Measurements from ENCODE around the gene GHR.

Gene GHR

DNA sequence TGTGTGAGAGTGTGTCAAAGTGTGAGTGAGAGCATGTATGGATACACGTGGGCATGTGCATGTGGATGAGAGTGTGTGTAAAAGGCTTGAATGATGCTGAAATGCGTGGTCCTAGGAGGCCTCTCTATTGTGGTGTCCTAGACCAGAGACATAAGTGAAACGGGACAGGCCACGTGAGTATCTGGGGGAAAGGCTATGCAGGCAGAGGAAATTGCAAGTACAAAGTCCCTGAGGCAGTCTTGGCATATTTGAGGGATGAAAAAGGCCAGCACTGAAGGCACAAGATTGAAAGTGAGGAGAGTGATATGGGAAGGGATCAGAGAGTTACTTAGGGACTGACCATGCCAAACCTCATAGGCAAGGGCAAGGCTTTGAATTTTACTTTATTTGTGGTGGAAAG, 266.2 kb downstream of the GHR start:
- no peak for ATAC-seq
- TF ChIP-seq, protein P1, sequence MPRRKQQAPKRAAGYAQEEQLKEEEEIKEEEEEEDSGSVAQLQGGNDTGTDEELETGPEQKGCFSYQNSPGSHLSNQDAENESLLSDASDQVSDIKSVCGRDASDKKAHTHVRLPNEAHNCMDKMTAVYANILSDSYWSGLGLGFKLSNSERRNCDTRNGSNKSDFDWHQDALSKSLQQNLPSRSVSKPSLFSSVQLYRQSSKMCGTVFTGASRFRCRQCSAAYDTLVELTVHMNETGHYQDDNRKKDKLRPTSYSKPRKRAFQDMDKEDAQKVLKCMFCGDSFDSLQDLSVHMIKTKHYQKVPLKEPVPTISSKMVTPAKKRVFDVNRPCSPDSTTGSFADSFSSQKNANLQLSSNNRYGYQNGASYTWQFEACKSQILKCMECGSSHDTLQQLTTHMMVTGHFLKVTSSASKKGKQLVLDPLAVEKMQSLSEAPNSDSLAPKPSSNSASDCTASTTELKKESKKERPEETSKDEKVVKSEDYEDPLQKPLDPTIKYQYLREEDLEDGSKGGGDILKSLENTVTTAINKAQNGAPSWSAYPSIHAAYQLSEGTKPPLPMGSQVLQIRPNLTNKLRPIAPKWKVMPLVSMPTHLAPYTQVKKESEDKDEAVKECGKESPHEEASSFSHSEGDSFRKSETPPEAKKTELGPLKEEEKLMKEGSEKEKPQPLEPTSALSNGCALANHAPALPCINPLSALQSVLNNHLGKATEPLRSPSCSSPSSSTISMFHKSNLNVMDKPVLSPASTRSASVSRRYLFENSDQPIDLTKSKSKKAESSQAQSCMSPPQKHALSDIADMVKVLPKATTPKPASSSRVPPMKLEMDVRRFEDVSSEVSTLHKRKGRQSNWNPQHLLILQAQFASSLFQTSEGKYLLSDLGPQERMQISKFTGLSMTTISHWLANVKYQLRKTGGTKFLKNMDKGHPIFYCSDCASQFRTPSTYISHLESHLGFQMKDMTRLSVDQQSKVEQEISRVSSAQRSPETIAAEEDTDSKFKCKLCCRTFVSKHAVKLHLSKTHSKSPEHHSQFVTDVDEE (CRISPR knock-in tag; IDR thresholded peaks at IDR 0.05) = no peak
- TF ChIP-seq, protein P2, sequence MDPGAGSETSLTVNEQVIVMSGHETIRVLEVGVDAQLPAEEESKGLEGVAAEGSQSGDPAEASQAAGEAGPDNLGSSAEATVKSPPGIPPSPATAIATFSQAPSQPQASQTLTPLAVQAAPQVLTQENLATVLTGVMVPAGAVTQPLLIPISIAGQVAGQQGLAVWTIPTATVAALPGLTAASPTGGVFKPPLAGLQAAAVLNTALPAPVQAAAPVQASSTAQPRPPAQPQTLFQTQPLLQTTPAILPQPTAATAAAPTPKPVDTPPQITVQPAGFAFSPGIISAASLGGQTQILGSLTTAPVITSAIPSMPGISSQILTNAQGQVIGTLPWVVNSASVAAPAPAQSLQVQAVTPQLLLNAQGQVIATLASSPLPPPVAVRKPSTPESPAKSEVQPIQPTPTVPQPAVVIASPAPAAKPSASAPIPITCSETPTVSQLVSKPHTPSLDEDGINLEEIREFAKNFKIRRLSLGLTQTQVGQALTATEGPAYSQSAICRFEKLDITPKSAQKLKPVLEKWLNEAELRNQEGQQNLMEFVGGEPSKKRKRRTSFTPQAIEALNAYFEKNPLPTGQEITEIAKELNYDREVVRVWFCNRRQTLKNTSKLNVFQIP (CRISPR knock-in tag; IDR thresholded peaks at IDR 0.05; ENCODE audit: borderline replicate concordance, low read depth) = no peak
- TF ChIP-seq ISL1 (CRISPR knock-in tag; IDR thresholded peaks at IDR 0.05) = no peak
- TF ChIP-seq CSDC2 (CRISPR knock-in tag; IDR thresholded peaks at IDR 0.05) = no peak
- TF ChIP-seq ZFP3 (CRISPR knock-in tag; IDR thresholded peaks at IDR 0.05) = no peak
- no peak for TF ChIP-seq ARNTL (CRISPR knock-in tag; IDR thresholded peaks at IDR 0.05; ENCODE audit: borderline replicate concordance, low read depth)
- no peak for TF ChIP-seq SNAI2 (CRISPR knock-in tag; IDR thresholded peaks at IDR 0.05)

DNA sequence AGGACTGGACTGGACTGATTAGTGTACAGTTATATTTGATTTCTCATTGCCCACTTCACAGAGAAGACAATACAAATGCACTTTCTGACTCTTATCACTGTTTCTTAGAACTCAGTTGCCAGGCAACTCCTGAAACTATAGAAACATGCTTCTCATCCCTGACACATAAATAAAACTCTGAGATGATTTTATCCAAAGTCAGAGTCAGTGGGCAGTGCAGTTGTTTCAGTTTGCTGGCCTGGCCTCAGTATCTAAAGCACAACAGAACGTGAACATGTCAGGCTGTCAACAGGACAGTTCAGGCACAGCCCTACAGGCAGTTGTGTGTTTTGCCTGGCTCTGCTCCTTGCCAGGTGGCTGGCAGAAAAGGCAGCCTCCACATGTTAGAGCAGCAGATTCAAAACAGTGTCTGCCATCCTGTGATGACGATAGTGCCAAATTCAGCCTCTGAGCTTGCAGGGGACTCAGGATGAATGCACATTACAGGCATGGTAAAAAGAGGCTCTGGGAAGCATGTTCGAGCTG, 268.2 kb downstream of the GHR start:
- no peak; the same call in 2 of the 3 replicates for ATAC-seq
- TF ChIP-seq, protein P3, sequence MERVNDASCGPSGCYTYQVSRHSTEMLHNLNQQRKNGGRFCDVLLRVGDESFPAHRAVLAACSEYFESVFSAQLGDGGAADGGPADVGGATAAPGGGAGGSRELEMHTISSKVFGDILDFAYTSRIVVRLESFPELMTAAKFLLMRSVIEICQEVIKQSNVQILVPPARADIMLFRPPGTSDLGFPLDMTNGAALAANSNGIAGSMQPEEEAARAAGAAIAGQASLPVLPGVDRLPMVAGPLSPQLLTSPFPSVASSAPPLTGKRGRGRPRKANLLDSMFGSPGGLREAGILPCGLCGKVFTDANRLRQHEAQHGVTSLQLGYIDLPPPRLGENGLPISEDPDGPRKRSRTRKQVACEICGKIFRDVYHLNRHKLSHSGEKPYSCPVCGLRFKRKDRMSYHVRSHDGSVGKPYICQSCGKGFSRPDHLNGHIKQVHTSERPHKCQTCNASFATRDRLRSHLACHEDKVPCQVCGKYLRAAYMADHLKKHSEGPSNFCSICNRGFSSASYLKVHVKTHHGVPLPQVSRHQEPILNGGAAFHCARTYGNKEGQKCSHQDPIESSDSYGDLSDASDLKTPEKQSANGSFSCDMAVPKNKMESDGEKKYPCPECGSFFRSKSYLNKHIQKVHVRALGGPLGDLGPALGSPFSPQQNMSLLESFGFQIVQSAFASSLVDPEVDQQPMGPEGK (CRISPR knock-in tag; IDR thresholded peaks at IDR 0.05; ENCODE audit: borderline replicate concordance) = no peak
- TF ChIP-seq RARB (CRISPR knock-in tag; IDR thresholded peaks at IDR 0.05) = no peak
- no peak for TF ChIP-seq ZNF8 (CRISPR knock-in tag; IDR thresholded peaks at IDR 0.05)

DNA sequence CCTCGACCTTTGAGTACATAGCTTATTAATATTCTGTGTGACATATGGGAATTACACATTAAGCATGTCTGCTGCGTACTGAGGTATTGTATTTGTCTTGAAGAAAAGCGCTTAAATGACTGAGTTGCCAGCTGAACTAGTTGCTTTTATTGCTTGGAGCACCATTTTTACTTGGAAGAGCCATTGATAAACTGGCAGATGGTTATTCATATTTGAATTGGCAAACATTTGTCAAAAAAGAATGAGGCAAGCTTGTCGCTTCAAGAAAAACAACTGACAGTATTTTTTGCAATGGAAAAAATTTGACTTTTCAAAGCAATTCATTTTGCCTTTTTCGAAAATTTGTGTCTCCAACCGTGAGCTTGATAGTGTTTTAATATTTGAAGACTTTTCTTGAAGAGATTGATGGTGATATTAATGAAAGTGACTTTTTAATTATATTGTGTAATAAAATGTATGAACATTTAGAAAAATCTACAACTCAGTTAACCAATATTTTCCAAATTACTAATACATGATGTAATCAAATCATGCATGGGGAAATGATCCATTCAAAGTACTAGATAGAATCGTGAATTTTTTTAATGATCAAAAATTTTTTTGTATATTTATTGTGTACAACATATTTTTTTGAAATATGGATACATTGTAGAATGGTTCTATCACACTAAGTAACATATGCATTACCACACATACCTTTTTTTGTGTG, 278.3 kb downstream of the GHR start:
- TF ChIP-seq, protein P4, sequence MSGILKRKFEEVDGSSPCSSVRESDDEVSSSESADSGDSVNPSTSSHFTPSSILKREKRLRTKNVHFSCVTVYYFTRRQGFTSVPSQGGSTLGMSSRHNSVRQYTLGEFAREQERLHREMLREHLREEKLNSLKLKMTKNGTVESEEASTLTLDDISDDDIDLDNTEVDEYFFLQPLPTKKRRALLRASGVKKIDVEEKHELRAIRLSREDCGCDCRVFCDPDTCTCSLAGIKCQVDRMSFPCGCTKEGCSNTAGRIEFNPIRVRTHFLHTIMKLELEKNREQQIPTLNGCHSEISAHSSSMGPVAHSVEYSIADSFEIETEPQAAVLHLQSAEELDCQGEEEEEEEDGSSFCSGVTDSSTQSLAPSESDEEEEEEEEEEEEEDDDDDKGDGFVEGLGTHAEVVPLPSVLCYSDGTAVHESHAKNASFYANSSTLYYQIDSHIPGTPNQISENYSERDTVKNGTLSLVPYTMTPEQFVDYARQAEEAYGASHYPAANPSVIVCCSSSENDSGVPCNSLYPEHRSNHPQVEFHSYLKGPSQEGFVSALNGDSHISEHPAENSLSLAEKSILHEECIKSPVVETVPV (CRISPR knock-in tag; IDR thresholded peaks at IDR 0.05) = no peak
- TF ChIP-seq ZNF565 (CRISPR knock-in tag; conservative IDR thresholded peaks at IDR 0.05; ENCODE audit: low read depth) (no peak), GLIS3 (CRISPR knock-in tag; IDR thresholded peaks at IDR 0.05) (no peak), BACH2 (CRISPR knock-in tag; IDR thresholded peaks at IDR 0.05; ENCODE audit: borderline replicate concordance) (no peak), ZC3H10 (CRISPR knock-in tag; IDR thresholded peaks at IDR 0.05) (no peak), ISL1 (CRISPR knock-in tag; IDR thresholded peaks at IDR 0.05) (no peak), ZFP30 (CRISPR knock-in tag; IDR thresholded peaks at IDR 0.05) (no peak), ZNF8 (CRISPR knock-in tag; IDR thresholded peaks at IDR 0.05) (no peak), SNAI2 (CRISPR knock-in tag; IDR thresholded peaks at IDR 0.05) (no peak)
- TF ChIP-seq, protein P3 (CRISPR knock-in tag; IDR thresholded peaks at IDR 0.05; ENCODE audit: borderline replicate concordance) = no peak
- TF ChIP-seq, protein P2 (CRISPR knock-in tag; IDR thresholded peaks at IDR 0.05; ENCODE audit: borderline replicate concordance, low read depth) = no peak
- ATAC-seq = no peak
